ENCODE data around the gene LVRN.

The LVRN gene

DNA sequence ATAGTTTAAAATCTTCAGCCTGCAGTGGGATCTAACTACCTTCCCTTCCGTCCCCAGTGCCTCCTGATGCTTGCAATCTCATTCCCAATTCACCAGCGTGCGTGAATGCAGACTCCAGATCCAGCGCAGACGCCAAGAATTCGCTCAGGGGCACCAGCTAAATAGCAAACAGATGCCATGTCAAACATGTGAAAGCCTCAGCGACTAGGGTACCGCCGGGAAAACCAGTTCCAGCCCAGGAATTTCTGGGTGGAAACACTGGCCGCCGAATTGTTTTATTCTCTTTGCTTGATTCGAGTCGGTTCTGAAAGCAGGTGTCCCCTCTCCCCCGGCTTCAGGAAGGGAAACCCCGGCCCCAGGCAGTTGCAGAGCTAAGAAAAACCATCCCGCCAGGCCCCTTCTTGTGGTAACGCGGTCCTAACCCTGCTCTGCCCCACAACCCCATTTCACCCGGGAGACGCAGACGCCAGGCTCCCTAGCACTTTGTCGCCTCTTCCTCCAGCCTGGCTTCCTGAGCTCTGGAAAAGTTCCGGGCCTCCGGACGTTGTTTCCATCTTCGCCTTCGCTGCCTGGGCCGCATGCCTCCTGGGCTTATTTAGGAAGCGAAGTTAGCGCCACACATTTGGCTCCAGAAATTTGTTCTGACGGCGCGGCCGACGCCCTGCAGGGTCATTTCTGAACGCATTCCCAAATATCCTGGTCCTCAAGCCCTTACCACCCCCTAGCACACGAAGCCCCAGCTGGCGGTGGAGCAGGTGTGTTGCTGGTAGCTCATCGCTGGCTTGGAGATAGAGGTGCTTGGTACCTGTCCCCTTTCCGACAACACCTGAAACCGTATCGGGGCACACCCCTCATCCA lies 665 bp upstream of the LVRN start:
- DNase-seq = no peak

DNA sequence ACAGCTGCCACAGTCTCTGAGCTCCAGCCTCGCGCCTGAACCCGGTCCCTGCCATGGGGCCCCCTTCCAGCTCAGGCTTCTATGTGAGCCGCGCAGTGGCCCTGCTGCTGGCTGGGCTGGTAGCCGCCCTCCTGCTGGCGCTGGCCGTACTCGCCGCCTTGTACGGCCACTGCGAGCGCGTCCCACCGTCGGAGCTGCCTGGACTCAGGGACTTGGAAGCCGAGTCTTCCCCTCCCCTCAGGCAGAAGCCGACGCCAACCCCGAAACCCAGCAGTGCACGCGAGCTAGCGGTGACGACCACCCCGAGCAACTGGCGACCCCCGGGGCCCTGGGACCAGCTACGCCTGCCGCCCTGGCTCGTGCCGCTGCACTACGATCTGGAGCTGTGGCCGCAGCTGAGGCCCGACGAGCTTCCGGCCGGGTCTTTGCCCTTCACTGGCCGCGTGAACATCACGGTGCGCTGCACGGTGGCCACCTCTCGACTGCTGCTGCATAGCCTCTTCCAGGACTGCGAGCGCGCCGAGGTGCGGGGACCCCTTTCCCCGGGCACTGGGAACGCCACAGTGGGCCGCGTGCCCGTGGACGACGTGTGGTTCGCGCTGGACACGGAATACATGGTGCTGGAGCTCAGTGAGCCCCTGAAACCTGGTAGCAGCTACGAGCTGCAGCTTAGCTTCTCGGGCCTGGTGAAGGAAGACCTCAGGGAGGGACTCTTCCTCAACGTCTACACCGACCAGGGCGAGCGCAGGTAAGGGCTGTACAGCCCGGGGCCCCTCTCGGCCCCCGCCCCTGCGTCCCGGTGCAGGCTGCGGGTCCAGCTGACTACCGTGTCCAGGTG lies 509 bp downstream of the LVRN start:
- DNase-seq = no peak

DNA sequence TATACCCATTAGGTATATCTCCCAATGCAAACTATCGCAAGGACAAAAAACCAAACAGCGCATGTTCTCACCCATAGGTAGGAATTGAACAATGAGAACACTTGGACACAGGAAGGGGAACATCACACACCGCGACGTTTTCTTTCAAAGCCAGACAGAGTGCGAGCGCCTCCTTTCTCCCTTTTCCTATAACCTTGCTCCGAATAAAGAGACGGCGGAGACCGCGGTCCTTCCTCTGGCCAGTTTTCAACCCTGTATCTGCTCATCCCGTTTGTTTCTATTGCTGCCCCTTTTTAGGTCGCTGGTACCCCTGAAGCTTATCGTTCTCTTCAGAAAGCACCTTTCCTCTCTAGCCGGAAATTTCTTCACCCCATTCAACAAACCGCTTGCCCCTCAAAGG lies 1.3 kb downstream of the LVRN start:
- no peak for DNase-seq

DNA sequence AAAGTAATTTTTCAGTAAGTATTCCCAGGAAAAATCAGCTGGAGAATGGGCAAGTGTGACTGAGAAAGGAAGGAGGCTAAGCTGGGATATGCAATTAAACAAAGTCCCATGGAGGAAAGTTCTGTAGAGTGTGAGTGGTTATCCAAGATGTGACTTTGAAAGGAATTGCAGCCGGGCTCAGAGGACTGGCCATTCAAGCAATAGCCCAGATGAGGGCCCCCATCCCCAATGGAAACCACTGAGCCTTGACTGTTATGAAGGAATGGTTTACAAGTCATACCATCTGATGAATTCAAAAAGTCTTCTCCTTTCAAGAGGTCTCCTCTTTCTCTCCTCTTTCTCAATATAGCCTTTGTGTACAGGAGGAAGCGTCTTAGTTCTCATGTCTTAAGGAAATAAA lies 6.5 kb downstream of the LVRN start:
- no peak for DNase-seq

DNA sequence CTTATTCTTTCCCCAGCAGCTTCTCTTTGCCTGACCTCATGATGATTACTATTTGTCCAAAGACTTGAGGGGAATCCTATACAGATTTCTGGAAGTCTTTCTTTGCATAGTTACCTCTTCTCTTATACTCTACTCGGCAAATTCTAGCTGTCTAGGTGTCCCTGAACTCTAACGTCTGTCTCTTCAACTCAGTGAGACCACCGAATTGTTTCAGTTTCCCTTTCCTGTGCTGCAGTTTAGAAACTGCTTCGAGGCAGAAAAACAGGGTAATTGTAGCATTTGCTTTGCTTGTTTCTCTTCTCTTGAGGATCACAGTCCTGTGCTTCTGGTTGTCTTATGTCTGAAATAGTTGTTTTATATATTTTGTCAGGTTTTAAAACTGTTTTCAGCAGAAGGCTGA lies 14.8 kb downstream of the LVRN start:
- no peak for DNase-seq

DNA sequence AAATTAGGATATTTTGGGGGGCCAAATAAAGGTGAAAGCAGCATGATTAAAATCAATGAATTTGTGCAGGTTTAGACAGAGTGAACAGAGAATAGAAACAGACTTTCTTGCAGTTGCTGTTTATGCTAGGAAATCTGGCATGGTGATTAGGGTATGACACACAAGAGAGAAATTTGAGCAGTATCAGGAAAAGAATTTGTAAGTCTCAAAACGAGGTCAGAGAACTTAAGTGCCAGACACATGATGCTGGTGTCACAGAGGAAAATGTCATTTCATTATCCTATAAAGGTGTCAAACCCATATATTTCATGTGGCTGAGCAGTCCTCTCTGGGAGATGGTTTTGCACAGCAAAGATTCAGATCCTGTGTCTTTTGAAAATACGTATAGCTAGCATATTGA lies 15.7 kb downstream of the LVRN start:
- no peak for DNase-seq

DNA sequence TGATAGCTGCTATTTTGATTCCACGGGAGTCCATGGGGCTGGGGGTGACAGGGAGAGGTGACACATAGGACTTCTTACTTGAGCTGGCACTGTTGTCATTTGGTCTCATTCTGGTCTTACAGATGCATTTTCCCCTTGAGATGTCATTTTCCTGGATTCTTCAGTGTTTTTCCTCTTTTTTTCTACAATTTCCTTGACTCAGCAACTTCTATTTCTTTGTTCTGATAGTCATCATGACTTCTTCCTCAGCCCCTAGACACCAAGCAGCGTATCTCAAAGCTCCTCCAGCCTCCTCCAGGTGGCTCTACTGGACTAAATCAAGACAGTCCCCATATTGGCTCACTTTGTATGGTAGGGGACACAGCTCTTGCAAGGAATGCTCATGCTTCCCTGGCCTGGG lies 16.5 kb downstream of the LVRN start:
- DNase-seq = no peak

DNA sequence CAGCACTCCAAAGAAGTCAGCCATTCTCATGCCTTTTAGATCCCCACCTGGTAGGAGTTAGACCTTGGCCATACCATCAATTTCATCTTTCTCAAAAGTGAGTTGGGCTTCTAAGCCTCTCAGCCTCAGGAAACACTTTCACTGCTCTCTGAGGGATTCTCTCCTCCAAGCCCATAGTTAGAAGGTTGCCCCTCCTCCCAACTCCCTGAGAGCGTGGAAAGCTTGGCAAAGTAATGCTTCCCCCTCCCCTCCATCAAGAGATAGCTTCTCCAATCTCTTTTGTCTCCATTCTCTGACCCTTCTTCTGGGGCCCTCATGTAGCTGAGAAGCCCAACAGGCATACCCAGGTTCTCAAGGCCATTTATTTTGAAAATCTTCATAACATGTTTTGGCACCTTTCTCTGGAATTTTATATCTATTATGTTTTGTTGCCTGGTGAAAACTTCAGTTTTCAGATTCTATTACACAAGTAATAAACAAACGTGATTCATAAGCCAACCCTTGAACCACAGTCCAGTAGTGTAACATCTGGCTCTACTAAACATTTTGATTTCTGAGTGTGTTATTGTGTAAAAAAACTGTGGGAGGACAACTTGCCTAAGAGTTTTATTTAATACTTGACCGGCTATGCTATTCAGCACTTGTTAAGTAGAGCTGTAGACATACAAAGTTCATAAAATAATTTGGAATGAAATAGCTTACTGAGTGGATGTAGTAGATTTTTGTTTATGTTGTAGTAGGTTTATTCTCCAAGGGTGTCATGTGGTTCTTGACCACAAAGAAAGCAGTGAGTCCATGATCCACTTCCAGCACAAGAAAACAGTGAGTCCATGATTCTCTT lies 17.1 kb downstream of the LVRN start:
- DNase-seq = no peak

DNA sequence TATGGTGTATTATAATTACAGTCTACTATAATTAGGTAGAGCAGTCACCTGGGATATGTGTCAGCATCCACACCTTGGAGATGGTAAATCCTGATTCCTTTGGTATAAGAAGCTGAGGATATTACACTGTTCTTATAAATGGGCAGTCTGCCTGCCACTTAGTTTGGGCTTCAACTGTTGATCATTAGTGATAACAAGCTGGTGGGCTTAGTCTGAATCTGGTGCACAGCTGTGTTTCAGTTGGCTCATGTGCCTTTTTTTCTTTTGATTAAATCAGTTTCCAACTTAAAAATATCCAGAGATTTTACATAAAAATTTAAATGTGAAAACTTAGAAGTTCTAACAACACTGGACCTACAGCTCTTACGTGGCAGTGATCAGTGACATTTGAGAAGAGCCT lies 21.2 kb downstream of the LVRN start:
- no peak for DNase-seq

DNA sequence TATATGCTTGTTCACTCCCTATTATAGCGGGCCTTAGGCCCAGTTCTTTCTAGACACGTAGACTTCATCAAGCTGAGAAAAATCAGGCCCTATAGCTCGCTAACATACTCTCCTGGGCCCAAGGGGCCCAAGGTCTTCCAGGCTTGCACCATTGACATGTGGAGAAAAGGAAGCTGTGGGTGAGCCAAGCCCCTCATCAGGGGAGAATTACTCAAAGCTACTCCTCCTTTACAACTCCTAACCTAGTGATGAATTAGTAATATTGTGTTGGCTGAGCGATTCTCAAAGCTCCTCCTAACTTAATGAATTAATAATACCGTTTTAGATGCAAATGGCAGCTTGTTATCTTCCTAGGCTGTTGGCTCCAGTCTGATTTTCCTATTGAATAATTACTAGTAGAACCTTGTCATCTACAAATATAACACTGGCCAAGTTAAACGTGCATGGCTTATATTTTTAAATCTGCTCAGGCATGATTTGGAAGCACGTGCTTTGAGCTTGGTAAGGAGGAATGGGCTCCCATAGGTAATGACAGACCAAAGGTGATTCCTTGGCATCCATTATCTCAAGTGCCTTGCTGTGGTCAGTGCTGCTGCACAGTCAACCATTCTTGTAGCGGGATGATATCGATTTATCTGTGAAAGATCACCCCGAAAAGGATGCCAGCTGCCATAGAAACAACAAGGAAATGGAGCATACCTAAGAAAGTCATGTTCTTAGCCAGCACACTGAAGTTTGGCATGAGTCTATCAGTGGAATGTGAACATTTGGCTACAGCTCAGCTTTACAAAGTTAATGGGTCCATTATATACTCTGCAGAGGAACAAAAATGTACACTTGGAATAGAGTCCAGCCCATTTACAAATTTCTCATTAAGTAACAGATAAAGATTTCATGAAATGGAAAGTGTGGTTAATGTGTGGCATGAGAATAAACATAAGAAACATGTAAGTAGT lies 23.8 kb downstream of the LVRN start:
- no peak for DNase-seq

DNA sequence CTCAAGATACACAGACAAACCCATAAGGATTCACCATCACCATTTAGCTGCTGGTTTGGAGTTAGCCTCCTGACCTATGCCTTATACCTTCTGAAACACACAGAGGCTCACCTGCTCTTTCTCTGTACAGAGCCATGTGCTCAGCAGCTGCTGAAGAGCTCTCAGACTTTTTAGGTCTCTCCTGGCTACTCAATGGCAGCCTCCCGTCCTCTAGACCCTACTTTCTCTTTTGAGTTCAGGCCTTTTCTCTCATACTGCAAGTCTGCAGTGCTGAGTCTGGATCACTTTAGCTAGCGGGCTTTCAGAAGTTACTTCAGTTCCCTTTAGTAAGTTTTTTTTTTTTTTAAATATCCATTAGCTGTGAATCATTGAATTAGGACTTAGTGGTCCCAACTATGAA lies 25.7 kb downstream of the LVRN start:
- DNase-seq = no peak

DNA sequence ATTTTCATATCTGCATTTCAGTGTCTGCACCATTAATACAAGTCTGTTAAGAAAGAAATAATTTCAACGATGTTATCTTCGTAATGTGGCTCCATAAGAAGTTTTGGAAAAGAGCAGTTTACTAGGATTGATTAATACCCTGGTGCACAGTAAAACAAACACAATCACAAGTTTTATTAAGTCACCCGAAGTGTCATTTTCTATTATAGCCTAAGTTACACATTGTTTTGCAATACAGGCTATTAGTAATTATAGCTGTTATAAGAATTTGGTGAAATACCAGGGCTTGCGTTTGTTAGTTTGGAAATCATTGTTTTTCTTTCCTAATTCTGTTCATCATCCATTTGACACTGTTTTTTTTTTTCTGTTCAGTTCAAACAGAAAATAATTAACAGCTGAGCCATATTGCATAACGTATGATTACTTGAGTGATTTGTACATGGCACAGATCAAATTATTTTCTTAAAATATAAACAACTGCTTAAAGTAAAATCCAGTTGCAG lies 30.6 kb downstream of the LVRN start:
- no peak for DNase-seq

DNA sequence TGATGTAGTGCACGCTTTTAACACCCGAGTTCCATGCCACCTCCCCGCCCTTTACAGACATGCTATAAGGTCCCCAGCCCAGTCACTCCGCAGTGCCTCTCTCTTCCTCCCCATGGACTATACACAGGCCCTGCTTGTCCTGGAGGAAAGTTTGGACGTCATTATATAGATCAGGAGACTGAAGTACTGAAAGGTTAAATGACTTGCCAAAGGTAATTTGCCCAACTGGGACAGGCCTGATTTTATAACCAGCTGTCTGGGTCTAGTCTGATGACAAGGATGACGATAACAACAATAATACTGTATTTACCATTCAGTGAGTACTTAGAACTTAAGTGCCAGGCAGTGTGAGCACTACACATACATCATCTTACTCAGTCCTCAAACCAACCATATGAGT lies 33.1 kb downstream of the LVRN start:
- DNase-seq = no peak

DNA sequence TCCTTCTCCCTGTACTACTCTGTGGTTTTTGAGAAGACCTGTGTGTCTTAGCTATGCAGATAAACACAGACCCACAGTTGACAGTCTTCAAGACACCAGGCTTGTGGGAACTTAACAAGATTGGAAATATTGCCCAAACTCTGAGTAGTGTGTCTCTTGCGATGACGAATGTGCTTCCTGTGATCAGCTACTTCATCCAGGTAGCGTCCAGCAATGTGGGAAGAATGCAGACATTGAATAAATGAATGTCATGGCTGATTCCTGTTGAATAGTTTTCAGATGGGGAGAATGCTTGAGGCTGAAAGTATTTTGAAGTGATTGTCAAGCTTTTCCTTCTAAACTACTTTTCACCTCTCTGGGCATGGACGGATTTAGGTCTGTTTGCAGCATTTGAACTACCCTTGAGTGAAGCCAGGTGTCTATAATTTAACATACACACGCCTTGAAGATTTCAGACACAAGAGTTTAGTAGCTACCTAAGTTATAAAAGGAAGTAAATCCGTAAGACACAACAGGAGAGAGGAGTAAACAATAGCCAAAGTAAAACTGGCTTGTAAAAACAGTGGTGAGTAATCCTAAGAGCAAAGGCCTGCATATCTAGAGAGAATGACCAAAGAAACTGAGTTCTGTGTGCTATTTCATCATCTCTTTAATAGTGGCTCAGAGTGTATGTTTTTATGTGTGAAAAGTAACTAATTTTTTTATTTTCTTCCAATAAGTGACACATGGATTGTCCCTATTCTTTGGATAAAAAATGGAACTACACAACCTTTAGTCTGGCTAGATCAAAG lies 40.0 kb downstream of the LVRN start:
- DNase-seq = no peak

DNA sequence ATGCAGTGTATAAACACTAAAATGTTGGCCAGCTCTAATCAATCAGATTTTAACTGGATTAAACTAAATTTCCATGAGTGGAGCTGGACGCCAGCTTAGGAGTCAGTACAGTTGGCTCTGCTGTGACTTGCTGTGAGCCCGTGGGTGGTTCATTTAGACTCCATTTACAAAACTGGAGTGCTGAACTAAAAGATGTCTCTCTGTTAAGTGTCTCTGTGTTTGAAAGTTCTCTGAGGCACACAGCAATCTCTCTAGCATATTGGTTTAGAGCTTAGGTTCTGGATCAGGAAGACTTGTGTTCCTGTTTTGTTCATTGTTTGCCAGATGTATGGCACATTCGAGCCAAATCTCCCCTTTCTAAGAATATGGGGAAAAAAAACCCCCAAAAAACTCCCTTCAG lies 42.0 kb downstream of the LVRN start:
- no peak for DNase-seq

DNA sequence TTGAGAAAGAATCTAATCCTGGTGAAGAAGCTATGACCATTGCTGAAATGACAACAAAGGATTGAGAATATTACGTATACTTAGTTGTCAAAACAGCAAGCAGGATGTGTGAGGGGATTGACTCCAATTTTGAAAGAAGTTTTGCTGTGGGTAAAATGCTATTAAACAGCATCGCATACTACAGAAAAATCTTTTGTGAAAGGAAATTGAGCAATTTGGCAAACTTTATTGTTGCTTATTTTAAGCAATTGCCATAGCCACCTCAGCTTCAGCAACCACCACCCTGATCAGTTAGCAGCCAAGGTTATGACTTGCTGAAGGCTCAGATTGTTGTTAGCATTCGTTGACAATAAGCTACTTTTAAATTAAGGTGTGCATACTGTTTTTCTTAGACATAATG lies 47.5 kb downstream of the LVRN start:
- DNase-seq = no peak

DNA sequence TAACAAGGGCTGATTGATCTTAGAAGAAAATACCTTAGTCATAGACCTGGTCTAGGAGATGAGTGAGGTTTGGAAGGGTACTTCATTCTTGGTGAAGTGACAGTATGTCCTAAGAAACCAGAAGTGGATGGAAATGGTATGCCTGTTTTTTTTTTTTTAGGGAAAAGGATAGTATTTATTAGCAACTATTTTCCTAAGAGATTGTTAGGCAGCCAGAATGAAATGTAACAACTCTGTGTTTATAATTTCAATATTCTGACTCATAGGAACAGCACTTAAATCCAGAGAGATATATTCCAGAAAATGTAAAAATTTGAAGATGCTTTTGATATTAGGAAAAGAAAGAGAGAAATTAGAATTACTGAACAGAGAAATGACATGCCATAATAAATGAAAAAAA lies 48.8 kb downstream of the LVRN start:
- DNase-seq = no peak

DNA sequence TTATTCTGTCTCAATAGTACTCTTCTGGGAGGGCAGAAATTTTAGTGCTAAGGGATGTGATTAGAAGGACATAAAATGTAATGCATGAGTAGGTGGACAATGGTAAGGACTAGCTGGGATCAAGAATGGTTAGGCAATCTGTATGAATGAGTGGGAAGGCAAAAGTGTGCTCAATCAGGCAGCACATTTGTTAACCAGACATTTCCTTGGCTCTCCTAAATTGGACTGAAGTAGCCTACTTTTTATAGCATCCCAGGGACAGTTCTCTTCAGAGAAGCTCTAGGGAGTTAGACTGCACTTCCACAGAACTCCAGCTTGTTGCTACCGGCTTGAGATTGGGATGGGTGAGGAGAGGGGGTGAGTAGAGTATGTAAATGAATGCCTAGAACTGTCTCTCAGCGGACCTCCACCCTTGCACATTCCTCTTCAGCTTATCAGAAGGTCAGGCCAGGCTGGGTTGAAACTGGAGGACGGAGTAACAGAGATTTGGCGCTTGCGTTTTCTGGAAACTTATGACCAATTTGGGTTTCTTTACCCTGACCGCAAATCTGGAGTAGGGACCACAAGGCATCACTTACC lies 51.0 kb downstream of the LVRN start:
- DNase-seq = no peak

DNA sequence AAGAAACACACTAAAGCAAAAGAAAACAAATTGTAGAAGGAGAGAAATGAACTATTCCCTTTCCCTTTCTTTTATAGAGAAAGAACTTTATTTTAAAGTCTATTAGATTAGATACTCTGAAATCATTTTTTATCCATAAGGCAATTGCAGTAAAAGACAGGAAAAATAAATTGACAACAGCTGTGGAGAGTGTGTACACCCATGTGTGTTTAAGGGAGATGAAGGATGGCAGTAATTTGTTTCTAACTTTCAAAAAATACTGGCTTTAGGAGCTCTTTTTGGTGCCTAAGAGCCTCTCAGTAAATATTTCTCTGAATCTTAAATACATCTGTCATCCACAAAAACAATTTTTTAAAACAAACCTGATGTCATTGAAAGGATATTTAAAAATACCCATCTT lies 51.7 kb downstream of the LVRN start:
- no peak for DNase-seq

DNA sequence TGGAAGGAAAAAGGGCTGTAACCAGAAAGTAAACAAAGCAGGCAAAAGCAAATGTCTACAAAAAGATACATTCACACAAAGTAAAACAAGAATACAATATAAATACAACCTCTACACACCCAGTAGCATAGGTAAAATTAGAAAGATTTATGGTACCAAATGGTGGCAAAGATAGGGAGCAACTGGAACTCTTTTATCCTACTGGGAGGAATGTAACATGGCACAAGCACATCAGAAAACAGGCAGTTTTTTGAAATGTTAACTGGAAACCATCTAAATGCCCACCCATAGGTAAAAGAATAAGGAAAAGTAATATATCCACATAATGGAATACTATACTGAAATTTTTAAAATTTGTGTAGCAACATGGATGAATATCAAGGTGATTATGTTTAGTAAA lies 61.3 kb downstream of the LVRN start:
- no peak for DNase-seq

DNA sequence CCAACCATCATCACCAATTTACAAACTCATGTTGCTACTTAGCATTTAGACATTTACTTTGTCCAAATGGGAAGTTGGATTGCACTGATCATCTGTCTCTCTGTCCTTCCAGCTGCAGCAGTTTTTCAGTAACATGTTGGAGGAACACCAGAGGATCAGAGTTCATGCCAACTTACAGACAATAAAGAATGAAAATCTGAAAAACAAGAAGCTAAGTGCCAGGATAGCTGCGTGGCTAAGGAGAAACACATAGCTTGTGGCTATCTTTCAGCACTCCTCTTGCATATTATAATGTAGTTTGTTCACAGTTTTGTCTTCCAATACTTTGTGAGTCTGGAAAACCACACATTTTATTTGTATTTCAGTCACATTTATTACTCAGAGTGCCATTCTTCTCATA lies 63.6 kb downstream of the LVRN start:
- DNase-seq = no peak
